Measurements from ENCODE around the gene PIAS4. TPM values are rescaled to one million over a fixed set of nuclear protein-coding genes. Genes with fewer than 3 reads are reported as not detected.

PIAS4 gene
- polyA plus RNA-seq, 1 donor (not counting 4 experiments of a cell fraction or from before 2014, with no cell fraction given): 7.5 TPM

GRCh38 chr19:4081441-4082129, 74.0 kb downstream of the PIAS4 start:
- DNase-seq (ENCODE audit: low read depth, low spot score) (no peak), FAIRE-seq (no peak)
- H3K27me3 ChIP-seq (ENCODE audit: control insufficient read depth, extremely low read depth, insufficient read depth, low read length): no peaks in the 10 kb centered on the region
- H2AFZ ChIP-seq (ENCODE audit: control insufficient read depth, low read length): no peak overlapping the region
- no peaks in the 10 kb centered on the region for H4K20me1 ChIP-seq (ENCODE audit: control insufficient read depth, extremely low read depth, insufficient read depth, low read length)
- no peaks in the 10 kb centered on the region for H3K9me1 ChIP-seq (ENCODE audit: control insufficient read depth, extremely low read depth, insufficient read depth, low read length)
- no peak overlapping the region for H3K4me3 ChIP-seq (ENCODE audit: control insufficient read depth in 2 of 3, extremely low read depth in 1 of 3, insufficient read depth in 2 of 3, low read depth in 1 of 3, low read length in 3 of 3)
- no peak overlapping the region for H3K9ac ChIP-seq (ENCODE audit: control insufficient read depth, extremely low read depth, insufficient read depth, low read length)
- no peaks in the 10 kb centered on the region for H3K9me3 ChIP-seq (ENCODE audit: control insufficient read depth, low read depth, low read length)
- no peak overlapping the region for H3K27ac ChIP-seq (ENCODE audit: control insufficient read depth, insufficient read depth, low read length)
- H3K79me2 ChIP-seq (ENCODE audit: control insufficient read depth, insufficient read depth, low read length): no peaks in the 10 kb centered on the region
- H3K4me2 ChIP-seq (ENCODE audit: control insufficient read depth, extremely low read depth, insufficient read depth, low read depth, low read length): no peak overlapping the region
- peaks cover 3% of the 10 kb centered on the region for H3K4me1 ChIP-seq (ENCODE audit: control insufficient read depth, extremely low read depth, insufficient read depth, low read length)
- TF ChIP-seq EZH2 (IDR thresholded peaks at IDR 0.05; ENCODE audit: low read length) (no peak), CTCF (optimal IDR thresholded peaks at IDR 0.05 in 1 of 3, IDR thresholded peaks at IDR 0.05 in 1 of 3, conservative IDR thresholded peaks at IDR 0.05 in 1 of 3; ENCODE audit: extremely low read depth in 1 of 3, insufficient read depth in 2 of 3, low read length in 3 of 3) (no peak)
- H3K36me3 ChIP-seq (ENCODE audit: control insufficient read depth in 2 of 2, extremely low read depth in 1 of 2, insufficient read depth in 2 of 2, low read length in 2 of 2): no peaks in the 10 kb centered on the region
- dilution Hi-C loops (cut with MboI; ENCODE audit: extremely low pct_ligation_motif_present, low sequenced_read_pairs): no loop called here

- H3K9ac ChIP-seq (ENCODE audit: control insufficient read depth, extremely low read depth, insufficient read depth, low read length): no peak overlapping the region
- H4K20me1 ChIP-seq (ENCODE audit: control insufficient read depth, extremely low read depth, insufficient read depth, low read length): no peaks in the 10 kb centered on the region
- no peaks in the 10 kb centered on the region for H3K9me1 ChIP-seq (ENCODE audit: control insufficient read depth, extremely low read depth, insufficient read depth, low read length)
- H3K9me3 ChIP-seq (ENCODE audit: control insufficient read depth, low read depth, low read length): no peaks in the 10 kb centered on the region
- TF ChIP-seq CTCF (optimal IDR thresholded peaks at IDR 0.05 in 1 of 3, IDR thresholded peaks at IDR 0.05 in 1 of 3, conservative IDR thresholded peaks at IDR 0.05 in 1 of 3; ENCODE audit: extremely low read depth in 1 of 3, insufficient read depth in 2 of 3, low read length in 3 of 3): no peak
- TF ChIP-seq EZH2 (IDR thresholded peaks at IDR 0.05; ENCODE audit: low read length): no peak
- H3K27ac ChIP-seq (ENCODE audit: control insufficient read depth, insufficient read depth, low read length): no peak overlapping the region
- no peak overlapping the region for H2AFZ ChIP-seq (ENCODE audit: control insufficient read depth, low read length)
- H3K4me2 ChIP-seq (ENCODE audit: control insufficient read depth, extremely low read depth, insufficient read depth, low read depth, low read length): no peak overlapping the region
- no peak overlapping the region for H3K4me3 ChIP-seq (ENCODE audit: control insufficient read depth in 2 of 3, extremely low read depth in 1 of 3, insufficient read depth in 2 of 3, low read depth in 1 of 3, low read length in 3 of 3)
- no peaks in the 10 kb centered on the region for H3K27me3 ChIP-seq (ENCODE audit: control insufficient read depth, extremely low read depth, insufficient read depth, low read length)
- H3K79me2 ChIP-seq (ENCODE audit: control insufficient read depth, insufficient read depth, low read length): no peaks in the 10 kb centered on the region
- dilution Hi-C loops (cut with MboI; ENCODE audit: extremely low pct_ligation_motif_present, low sequenced_read_pairs): no loop called here
- H3K4me1 ChIP-seq (ENCODE audit: control insufficient read depth, extremely low read depth, insufficient read depth, low read length): peaks cover 3% of the 10 kb centered on the region
- FAIRE-seq: no peak
- no peaks in the 10 kb centered on the region for H3K36me3 ChIP-seq (ENCODE audit: control insufficient read depth in 2 of 2, extremely low read depth in 1 of 2, insufficient read depth in 2 of 2, low read length in 2 of 2)
- no peak for DNase-seq (ENCODE audit: low read depth, low spot score)
These were observed 74.6 kb downstream of the PIAS4 start for GRCh38 chr19:4082172-4082571.
